AG04449 (cell line): ENCODE measurements around the gene SMARCA5.

Source experiments
- CTCF ChIA-PET: fragments of 350-600 bp; formaldehyde crosslinking; extraction: SDS; loops from one replicate; lab custom pipeline; 2021; ENCODE audit warnings: antibody characterized with exemption; lab: Yijun Ruan, JAX
- POLR2A ChIA-PET: fragments of 400-600, 350-600 bp; formaldehyde crosslinking; extraction: SDS; loops from one replicate; lab custom pipeline; 2020; ENCODE audit warnings: antibody characterized with exemption, inconsistent platforms; lab: Yijun Ruan, JAX
- DNase-seq: peaks from one replicate; pipeline ENCODE4 v3.0.0-alpha.2; 2010; ENCODE audit warnings: low read depth, low spot score
- H3K4me3 ChIP-seq: 2 replicates; pipeline ENCODE4 v1.5.1; 2011; ENCODE audit warnings: low read depth, mild to moderate bottlenecking, control low read depth, low read length
- CTCF ChIP-seq: IDR thresholded peaks from one replicate; pipeline ENCODE4 v1.5.1; 2011; ENCODE audit warnings: mild to moderate bottlenecking, moderate library complexity, low read length, control low read depth, inconsistent platforms; ENCODE audit not compliant: insufficient read depth; ENCODE audit errors: missing control alignments

SMARCA5 gene

GRCh38 chr4:143511906-143512305 lies 1.6 kb upstream of the SMARCA5 start:
- CTCF ChIA-PET = interaction anchor here (0.8 to 2.4 kb wide), 4 partner anchors 26 to 305 kb away, joined by 3 to 6 read pairs (median 3); no protein-coding TSS in a partner anchor
- DNase-seq = no peak
- POLR2A ChIA-PET = no interaction called here
- TF ChIP-seq CTCF = no peak
- no peak overlapping the region for H3K4me3 ChIP-seq

GRCh38 chr4:143512978-143513313 lies 556 bp upstream of the SMARCA5 start:
- H3K4me3 ChIP-seq = peak overlapping the region; percentile 91
- TF ChIP-seq CTCF = no peak
- ChIA-PET POLR2A (interaction anchor here (0.6 to 1.1 kb wide), 3 partner anchors 11 to 1199 kb away, joined by 3 read pairs; no protein-coding TSS in a partner anchor), CTCF (interaction anchor here (1.0 to 2.4 kb wide), 3 partner anchors 18 to 306 kb away, joined by 3 to 7 read pairs (median 6); no protein-coding TSS in a partner anchor)
- no peak for DNase-seq

GRCh38 chr4:143514169-143514495 lies 630 bp downstream of the SMARCA5 start:
- TF ChIP-seq CTCF = no peak

GRCh38 chr4:143514497-143514896 lies 995 bp downstream of the SMARCA5 start:
- TF ChIP-seq CTCF = no peak
- ChIA-PET POLR2A (interaction anchor here (1.0 kb wide), 2 partner anchors 12 to 297 kb away, joined by 3 read pairs; no protein-coding TSS in a partner anchor), CTCF (interaction anchor here (1.5 kb wide), 1 partner anchor 17 kb away, joined by 7 read pairs; no protein-coding TSS in a partner anchor)
- H3K4me3 ChIP-seq = peak overlapping the region; percentile 91
- DNase-seq = no peak

More at GRCh38 chr4:143514169-143514495, 630 bp downstream of the SMARCA5 start:
- H3K4me3 ChIP-seq = peak overlapping the region; percentile 91
- CTCF ChIA-PET = interaction anchor here (1.6 kb wide), 1 partner anchor 17 kb away, joined by 7 read pairs; no protein-coding TSS in a partner anchor
- POLR2A ChIA-PET = interaction anchor here (1.0 kb wide), 2 partner anchors 12 to 297 kb away, joined by 3 read pairs; no protein-coding TSS in a partner anchor
- DNase-seq = no peak

GRCh38 chr4:143514901-143515300 lies 1.4 kb downstream of the SMARCA5 start:
- ChIA-PET POLR2A (interaction anchor here (1.0 kb wide), 1 partner anchor 12 kb away, joined by 3 read pairs; no protein-coding TSS in a partner anchor), CTCF (interaction anchor here (1.5 kb wide), 1 partner anchor 17 kb away, joined by 7 read pairs; no protein-coding TSS in a partner anchor)
- no peak for DNase-seq
- H3K4me3 ChIP-seq = peak overlapping the region; percentile 91
- TF ChIP-seq CTCF = no peak

GRCh38 chr4:143515905-143516304 lies 2.4 kb downstream of the SMARCA5 start:
- ChIA-PET POLR2A (no interaction called here), CTCF (interaction anchor here (1.5 kb wide), 1 partner anchor 16 kb away, joined by 7 read pairs; no protein-coding TSS in a partner anchor)
- no peak for TF ChIP-seq CTCF
- DNase-seq = no peak
- no peak overlapping the region for H3K4me3 ChIP-seq
